T-helper 17 cell (primary cell): ENCODE results near the gene KRT16. TPM values are rescaled to one million over a fixed set of nuclear protein-coding genes. Genes with fewer than 3 reads are reported as not detected.
"Not testable (repeated sequence)": the region's sequence is repeated elsewhere in the genome, so short reads cannot be mapped to it uniquely, and the experiment has no call there.

Experiments used
- ATAC-seq: fragments of 150-1000 bp; cut with Tn5 transposase; 2 replicates; pipeline ENCODE4 v1.10.0; 2021; ENCODE audit warnings: mild to moderate bottlenecking, moderate library complexity
- DNase-seq, 3 donors: peaks; one replicate each; pipeline versions ENCODE4 v3.0.0 to v3.0.0-alpha.2; 2020 to 2021
- H3K9me3 ChIP-seq: one replicate; pipeline ENCODE4 v1.7.0; 2013; ENCODE audit warnings: low read length, mild to moderate bottlenecking; ENCODE audit not compliant: control insufficient read depth, poor library complexity, severe bottlenecking
- H3K27ac Mint-ChIP-seq: one replicate; pipeline ENCODE4 v1.8.0; 2022; ENCODE audit warnings: mild to moderate bottlenecking, moderate library complexity, mixed read lengths
- H3K27me3 Mint-ChIP-seq: one replicate; pipeline ENCODE4 v1.8.0; 2022; ENCODE audit warnings: mixed read lengths
- H3K36me3 Mint-ChIP-seq: one replicate; pipeline ENCODE4 v1.8.0; 2022; ENCODE audit warnings: low read depth, mixed read lengths
- H3K4me1 Mint-ChIP-seq: one replicate; pipeline ENCODE4 v1.8.0; 2022; ENCODE audit warnings: mild to moderate bottlenecking, mixed read lengths
- H3K4me3 Mint-ChIP-seq: one replicate; pipeline ENCODE4 v1.8.0; 2022; ENCODE audit warnings: mild to moderate bottlenecking, moderate library complexity, mixed read lengths
- total RNA-seq, 4 donors: library from RNA in 2 of 4; stranded (reverse) in 2 of 4; gene quantifications; one replicate each; pipeline ENCODE4 v1.2.3 and lab custom pipeline; 2022 to 2026

The KRT16 gene
- not detected for total RNA-seq
- 0 reads per million in 2 donors for total RNA-seq (lab: John Stamatoyannopoulos, UW)

- ATAC-seq, H3K4me1 Mint-ChIP-seq, H3K36me3 Mint-ChIP-seq, H3K9me3 ChIP-seq, H3K27ac Mint-ChIP-seq, H3K4me3 Mint-ChIP-seq, DNase-seq: not testable (repeated sequence)
- H3K27me3 Mint-ChIP-seq = peaks cover 44% of the 10 kb centered on the region
Observed at GRCh38 chr17:41612376-41613160, at the start of gene KRT16. Gene KRT16, minus strand, starts transcription at chr17:41612767. Its CDS starts 79 bp downstream, at chr17:41612688.

DNA sequence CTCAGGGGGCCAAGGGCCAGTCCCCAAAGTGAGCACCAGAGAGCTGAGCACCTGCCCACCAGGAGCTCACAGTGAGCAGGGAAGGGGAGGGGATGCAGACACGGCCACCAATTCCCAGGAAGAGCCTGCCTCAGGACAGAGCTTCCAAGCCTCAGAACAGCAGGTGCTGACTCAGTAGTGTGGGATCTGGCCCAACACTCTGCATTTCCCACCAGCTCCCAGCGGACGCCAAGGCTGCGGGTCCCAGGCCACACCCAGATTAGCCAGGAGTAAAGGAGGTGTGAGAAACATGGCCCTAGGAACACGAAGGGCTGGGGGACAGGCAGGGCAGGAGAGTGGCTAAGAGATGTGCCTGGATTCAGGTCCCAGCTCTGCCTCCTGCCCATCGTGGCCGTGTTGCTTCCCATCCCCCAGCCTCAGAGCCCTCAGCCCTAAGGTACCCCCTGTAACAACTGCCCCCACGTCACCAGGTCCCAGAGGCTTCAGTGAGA is 47.7 kb upstream of the KRT16 start:
- ATAC-seq = no peak
- DNase-seq = no peak
- peaks cover 10% of the 10 kb centered on the region for H3K27me3 Mint-ChIP-seq
- H3K36me3 Mint-ChIP-seq = no peaks in the 10 kb centered on the region
- no peak overlapping the region for H3K4me3 Mint-ChIP-seq
- H3K27ac Mint-ChIP-seq = no peak overlapping the region
- no peaks in the 10 kb centered on the region for H3K9me3 ChIP-seq
- peaks cover 3% of the 10 kb centered on the region for H3K4me1 Mint-ChIP-seq

GRCh38 chr17:41659427-41660212 is 47.1 kb upstream of the KRT16 start:
- peak overlapping the region; percentile 14 for H3K27ac Mint-ChIP-seq
- H3K4me1 Mint-ChIP-seq = no peaks in the 10 kb centered on the region
- H3K27me3 Mint-ChIP-seq = peaks cover 10% of the 10 kb centered on the region
- no peak overlapping the region for H3K4me3 Mint-ChIP-seq
- H3K9me3 ChIP-seq = no peaks in the 10 kb centered on the region
- no peaks in the 10 kb centered on the region for H3K36me3 Mint-ChIP-seq
- DNase-seq = no peak
- no peak for ATAC-seq

DNA sequence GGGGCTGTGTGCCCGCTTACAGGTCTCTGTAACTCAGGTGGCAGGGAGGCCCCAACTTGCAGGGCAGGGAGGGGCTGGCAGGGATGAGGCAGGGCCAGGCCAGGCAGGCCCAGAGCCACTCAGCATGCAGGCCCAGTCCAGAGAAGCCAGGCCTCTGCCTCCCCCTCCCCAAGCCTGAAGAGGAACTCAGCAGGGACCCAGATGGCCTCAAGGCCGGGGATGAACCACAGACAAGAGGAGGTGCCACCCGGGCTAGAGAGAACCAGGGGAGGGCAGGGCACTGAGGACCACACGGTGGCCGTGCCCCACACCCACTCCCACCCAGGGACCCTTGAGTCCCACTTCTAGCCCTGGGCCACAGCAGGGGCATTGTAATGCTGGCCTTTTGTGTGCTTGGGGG is 46.3 kb upstream of the KRT16 start:
- H3K9me3 ChIP-seq = no peaks in the 10 kb centered on the region
- H3K27ac Mint-ChIP-seq = peak overlapping the region; percentile 14
- no peak for DNase-seq
- H3K4me1 Mint-ChIP-seq = no peaks in the 10 kb centered on the region
- H3K4me3 Mint-ChIP-seq = no peak overlapping the region
- H3K36me3 Mint-ChIP-seq = no peaks in the 10 kb centered on the region
- H3K27me3 Mint-ChIP-seq = peaks cover 10% of the 10 kb centered on the region
- ATAC-seq = no peak

- H3K27ac Mint-ChIP-seq = no peak overlapping the region
- no peak for ATAC-seq
- H3K4me3 Mint-ChIP-seq = no peak overlapping the region
- H3K4me1 Mint-ChIP-seq = no peaks in the 10 kb centered on the region
- no peaks in the 10 kb centered on the region for H3K36me3 Mint-ChIP-seq
- H3K9me3 ChIP-seq = no peaks in the 10 kb centered on the region
- H3K27me3 Mint-ChIP-seq = peaks cover 10% of the 10 kb centered on the region
- DNase-seq = no peak
Observed at GRCh38 chr17:41657936-41658335, 45.4 kb upstream of the KRT16 start.

GRCh38 chr17:41657176-41657754 is 44.7 kb upstream of the KRT16 start:
- H3K27me3 Mint-ChIP-seq = peaks cover 10% of the 10 kb centered on the region
- no peak for DNase-seq
- H3K27ac Mint-ChIP-seq = no peak overlapping the region
- no peak overlapping the region for H3K4me3 Mint-ChIP-seq
- ATAC-seq = no peak
- no peaks in the 10 kb centered on the region for H3K4me1 Mint-ChIP-seq
- H3K36me3 Mint-ChIP-seq = no peaks in the 10 kb centered on the region
- no peaks in the 10 kb centered on the region for H3K9me3 ChIP-seq

- no peak for ATAC-seq
- DNase-seq = no peak
- H3K9me3 ChIP-seq = no peaks in the 10 kb centered on the region
- H3K4me1 Mint-ChIP-seq = peaks cover 3% of the 10 kb centered on the region
- peaks cover 10% of the 10 kb centered on the region for H3K27me3 Mint-ChIP-seq
- no peak overlapping the region for H3K4me3 Mint-ChIP-seq
- H3K36me3 Mint-ChIP-seq = peaks cover 2% of the 10 kb centered on the region
- no peak overlapping the region for H3K27ac Mint-ChIP-seq
Observed at GRCh38 chr17:41656249-41657023, 43.9 kb upstream of the KRT16 start.

- H3K36me3 Mint-ChIP-seq = peaks cover 2% of the 10 kb centered on the region
- H3K4me3 Mint-ChIP-seq = no peak overlapping the region
- no peak overlapping the region for H3K27ac Mint-ChIP-seq
Observed at GRCh38 chr17:41655611-41656111, 43.1 kb upstream of the KRT16 start.

GRCh38 chr17:41654678-41655607 is 42.4 kb upstream of the KRT16 start:
- no peaks in the 10 kb centered on the region for H3K9me3 ChIP-seq
- no peak overlapping the region for H3K27ac Mint-ChIP-seq
- peaks cover 2% of the 10 kb centered on the region for H3K36me3 Mint-ChIP-seq
- ATAC-seq (no peak), DNase-seq (no peak)
- H3K4me3 Mint-ChIP-seq = no peak overlapping the region
- H3K4me1 Mint-ChIP-seq = peaks cover 3% of the 10 kb centered on the region
- peaks cover 10% of the 10 kb centered on the region for H3K27me3 Mint-ChIP-seq

More at GRCh38 chr17:41655611-41656111, 43.1 kb upstream of the KRT16 start:
- Mint-ChIP-seq H3K27me3 (peaks cover 10% of the 10 kb centered on the region), H3K4me1 (peaks cover 3% of the 10 kb centered on the region)
- DNase-seq (no peak), ATAC-seq (no peak)
- H3K9me3 ChIP-seq = no peaks in the 10 kb centered on the region

DNA sequence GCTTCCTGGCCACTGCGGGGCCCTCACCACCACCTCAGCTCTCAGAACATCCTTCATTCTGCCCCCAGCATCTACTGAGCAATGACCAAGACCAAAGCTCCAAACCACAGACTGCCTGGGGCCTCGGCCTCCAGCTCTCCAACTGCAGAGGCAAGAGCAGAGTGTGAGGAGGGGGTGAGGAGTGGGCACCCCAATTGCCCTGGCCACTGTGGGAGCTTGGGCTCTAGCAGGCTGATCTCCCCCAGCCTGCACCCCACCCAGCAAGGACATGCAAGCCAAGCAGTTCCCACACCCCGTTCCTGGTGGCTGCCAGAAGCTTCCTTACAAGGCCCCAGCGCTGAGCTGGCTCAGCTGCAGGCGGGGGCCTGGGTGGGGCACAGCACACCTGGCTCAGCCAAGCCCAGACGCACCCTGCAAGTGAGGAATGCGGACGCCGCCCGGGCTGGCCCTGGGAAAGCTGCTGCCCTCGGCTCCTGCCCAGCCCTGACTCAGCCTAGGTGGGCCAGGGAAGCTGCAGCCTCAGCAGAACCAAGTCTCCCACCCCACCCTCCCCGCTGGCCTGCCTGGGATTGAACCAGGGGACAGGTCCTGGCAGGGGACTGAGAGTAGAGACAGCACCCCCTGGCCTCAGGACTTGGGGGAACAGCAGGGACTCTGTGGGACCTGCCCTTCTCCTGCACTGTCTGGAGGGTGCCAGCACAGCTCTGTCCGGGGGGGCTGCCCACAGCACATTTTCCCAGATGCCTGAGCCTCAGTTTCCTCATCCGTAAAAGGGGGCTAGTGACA is 41.5 kb upstream of the KRT16 start:
- H3K9me3 ChIP-seq = no peaks in the 10 kb centered on the region
- DNase-seq (no peak), ATAC-seq (no peak)
- peaks cover 10% of the 10 kb centered on the region for H3K27me3 Mint-ChIP-seq
- peaks cover 3% of the 10 kb centered on the region for H3K4me1 Mint-ChIP-seq
- H3K4me3 Mint-ChIP-seq = no peak overlapping the region
- no peak overlapping the region for H3K27ac Mint-ChIP-seq
- peaks cover 2% of the 10 kb centered on the region for H3K36me3 Mint-ChIP-seq

GRCh38 chr17:41653421-41653820 is 40.9 kb upstream of the KRT16 start:
- Mint-ChIP-seq H3K4me3 (no peak overlapping the region), H3K4me1 (peaks cover 8% of the 10 kb centered on the region), H3K27me3 (peaks cover 10% of the 10 kb centered on the region), H3K27ac (no peak overlapping the region), H3K36me3 (peaks cover 2% of the 10 kb centered on the region)
- DNase-seq (no peak), ATAC-seq (no peak)
- no peaks in the 10 kb centered on the region for H3K9me3 ChIP-seq
